SK-N-SH (cell line): ENCODE data around the gene RAD54L2. TPM values are rescaled to one million over a fixed set of nuclear protein-coding genes. Genes with fewer than 3 reads are reported as not detected.

Experiments
- ELF1 ChIP-seq: IDR thresholded peaks from 2 replicates; pipeline ENCODE4 v1.4.0; 2012
- EP300 ChIP-seq, 2 experiments: IDR thresholded peaks; 2 replicates each; pipeline versions ENCODE4 v1.4.0 to v1.6.1; 2012; ENCODE audit warnings: borderline replicate concordance in 1 of 2, low read depth in 1 of 2, low read length in 1 of 2
- FOSL2 ChIP-seq: IDR thresholded peaks from 2 replicates; pipeline ENCODE4 v1.4.0; 2012; ENCODE audit warnings: low read depth, mild to moderate bottlenecking, moderate library complexity, borderline replicate concordance
- FOXJ3 ChIP-seq: sonication (generic); formaldehyde crosslinking; IDR thresholded peaks from 2 replicates; pipeline ENCODE4 v1.5.1; 2020; ENCODE audit warnings: mild to moderate bottlenecking, missing genetic modification reagents
- FOXM1 ChIP-seq: IDR thresholded peaks from 2 replicates; pipeline ENCODE4 v1.4.0; 2012; ENCODE audit warnings: low read depth, mild to moderate bottlenecking
- GABPA ChIP-seq: IDR thresholded peaks from 2 replicates; pipeline ENCODE4 v1.4.0; 2012; ENCODE audit warnings: low read depth, mild to moderate bottlenecking
- JUND ChIP-seq: IDR thresholded peaks from 2 replicates; pipeline ENCODE4 v1.4.0; 2012
- MEF2A ChIP-seq: IDR thresholded peaks from 2 replicates; pipeline ENCODE4 v1.4.0; 2012; ENCODE audit warnings: low read depth, borderline replicate concordance
- MXI1 ChIP-seq: IDR thresholded peaks from 2 replicates; pipeline ENCODE4 v1.6.1; 2012; ENCODE audit warnings: mild to moderate bottlenecking, low read depth, low read length, improper control_type of control experiment
- NFIC ChIP-seq: IDR thresholded peaks from 2 replicates; pipeline ENCODE4 v1.4.0; 2012; ENCODE audit warnings: borderline replicate concordance
- POLR2AphosphoS5 ChIP-seq: IDR thresholded peaks from 2 replicates; pipeline ENCODE4 v1.6.1; 2012; ENCODE audit warnings: low read depth, low read length
- RCOR1 ChIP-seq: fragments of 150-350 bp; IDR thresholded peaks from 2 replicates; pipeline ENCODE4 v1.6.1; 2017; ENCODE audit warnings: antibody characterized with exemption, low read length
- RXRA ChIP-seq: IDR thresholded peaks from 2 replicates; pipeline ENCODE4 v1.4.0; 2012; ENCODE audit warnings: low read depth, mild to moderate bottlenecking, borderline replicate concordance
- SIN3A ChIP-seq: IDR thresholded peaks from 2 replicates; pipeline ENCODE4 v1.6.1; 2012; ENCODE audit warnings: low read depth, mild to moderate bottlenecking, low read length, moderate library complexity, borderline replicate concordance
- TAF1 ChIP-seq: IDR thresholded peaks from 2 replicates; pipeline ENCODE4 v1.6.1; 2012; ENCODE audit warnings: low read depth, mild to moderate bottlenecking, low read length, moderate library complexity, borderline replicate concordance
- TEAD4 ChIP-seq: IDR thresholded peaks from 2 replicates; pipeline ENCODE4 v1.4.0; 2012; ENCODE audit warnings: mild to moderate bottlenecking, borderline replicate concordance; ENCODE audit not compliant: insufficient read depth
- USF2 ChIP-seq: fragments of 150-350 bp; IDR thresholded peaks from 2 replicates; pipeline ENCODE4 v1.6.1; 2017; ENCODE audit warnings: antibody characterized with exemption, low read length, low read depth, borderline replicate concordance
- YY1 ChIP-seq: IDR thresholded peaks from 2 replicates; pipeline ENCODE4 v1.4.0; 2012; ENCODE audit warnings: low read depth, mild to moderate bottlenecking
- polyA plus RNA-seq, 3 experiments: library from polyadenylated mRNA; depleted of rRNA; stranded (reverse); fragments of >200 nt; gene quantifications; 2 replicates each; pipeline ENCODE4 v1.2.3, GENCODE V29; 2012
- TF ChIP-seq, protein P1 (sequence below): fragments of 150-350 bp; IDR thresholded peaks from 2 replicates; pipeline ENCODE4 v1.6.1; 2016; ENCODE audit warnings: mild to moderate bottlenecking, low read depth, low read length

Gene RAD54L2
- polyA plus RNA-seq, 1 of the 3 experiments (the other 2 are of a cell fraction): 3.6 TPM

DNA sequence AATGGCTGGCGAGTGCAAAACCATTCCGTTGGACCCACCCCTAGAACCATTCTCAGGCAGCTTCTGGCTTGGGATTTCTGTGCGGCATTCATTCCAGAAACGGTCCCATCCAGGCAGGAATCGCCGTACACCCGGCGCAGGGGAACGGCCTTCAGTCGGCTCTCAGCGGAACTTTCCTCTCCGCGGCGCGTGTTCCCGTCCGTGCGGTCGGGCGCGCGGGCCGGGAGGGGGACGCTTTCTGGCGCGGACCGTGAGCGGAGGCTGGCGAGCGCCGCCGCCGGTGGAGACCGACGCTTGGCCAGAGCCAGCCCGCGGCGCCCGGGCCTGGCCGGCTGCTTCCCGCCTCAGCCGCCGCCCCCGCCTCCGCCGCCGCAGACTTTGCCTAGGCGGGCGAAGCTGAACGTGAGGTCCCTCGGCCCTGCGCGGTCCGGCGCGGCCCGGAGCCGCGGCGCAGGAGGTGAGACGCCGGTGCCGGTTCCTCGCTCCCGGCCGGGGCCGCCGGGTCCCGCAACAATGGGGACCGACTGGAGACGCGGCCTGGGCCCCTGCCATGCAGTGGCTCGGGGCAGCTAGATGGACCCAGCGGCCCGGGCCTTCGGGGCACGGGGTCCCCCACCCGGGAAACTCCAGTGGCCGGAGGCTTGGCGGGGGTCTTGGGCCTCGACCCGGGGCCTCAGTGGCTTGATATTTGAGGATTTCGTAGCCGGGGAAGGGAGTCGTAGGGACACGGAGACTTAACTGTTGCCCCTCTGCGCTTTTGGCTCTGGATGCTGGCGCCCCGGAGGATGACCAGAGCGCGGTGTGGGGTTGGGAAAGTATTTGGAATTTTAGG, at the start of gene RAD54L2 (continued):
- peak; percentile 81; the same call in 1 of the 2 replicates for TF ChIP-seq SIN3A
- TF ChIP-seq YY1: peak; percentile 72
- no peak for TF ChIP-seq RXRA
- peak; percentile 31; the same call in 1 of the 2 replicates for TF ChIP-seq FOSL2
- TF ChIP-seq POLR2AphosphoS5: peak; percentile 62; the same call in 1 of the 2 replicates
- TF ChIP-seq EP300 (IDR thresholded peaks at IDR 0.05; ENCODE audit: borderline replicate concordance in 1 of 2, low read depth in 1 of 2, low read length in 1 of 2): peak; percentile 35 to 48; a peak in 3 of 4 replicates
- TF ChIP-seq USF2: no peak
- TF ChIP-seq ELF1: peak; percentile 66
- no peak for TF ChIP-seq MEF2A
- TF ChIP-seq TAF1: peak; percentile 98
- TF ChIP-seq, protein P1, sequence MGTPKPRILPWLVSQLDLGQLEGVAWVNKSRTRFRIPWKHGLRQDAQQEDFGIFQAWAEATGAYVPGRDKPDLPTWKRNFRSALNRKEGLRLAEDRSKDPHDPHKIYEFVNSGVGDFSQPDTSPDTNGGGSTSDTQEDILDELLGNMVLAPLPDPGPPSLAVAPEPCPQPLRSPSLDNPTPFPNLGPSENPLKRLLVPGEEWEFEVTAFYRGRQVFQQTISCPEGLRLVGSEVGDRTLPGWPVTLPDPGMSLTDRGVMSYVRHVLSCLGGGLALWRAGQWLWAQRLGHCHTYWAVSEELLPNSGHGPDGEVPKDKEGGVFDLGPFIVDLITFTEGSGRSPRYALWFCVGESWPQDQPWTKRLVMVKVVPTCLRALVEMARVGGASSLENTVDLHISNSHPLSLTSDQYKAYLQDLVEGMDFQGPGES: 0 out of 2 replicates have a peak, but pooled peaks have one; percentile 29
- peak; percentile 71 for TF ChIP-seq MXI1
- TF ChIP-seq FOXJ3: peak; percentile 63; the same call in 1 of the 2 replicates
- TF ChIP-seq RCOR1: peak; percentile 63; the same call in 1 of the 2 replicates
- peak; percentile 85 for TF ChIP-seq GABPA
- TF ChIP-seq JUND: no peak
- TF ChIP-seq FOXM1: no peak
- TF ChIP-seq NFIC: peak; percentile 37; the same call in 1 of the 2 replicates
- 0 out of 2 replicates have a peak, but pooled peaks have one; percentile 16 for TF ChIP-seq TEAD4
